Dendritic cell treated with granulocyte-macrophage colony-stimulating factor and Interleukin-4, amounts not matched to agents 40 ng/mL and 50 ng/mL, for 4 days (primary cell): Measurements from ENCODE around the gene KRTAP4-9.

Source experiments
- H3K27ac Mint-ChIP-seq: one replicate; pipeline ENCODE4 v1.8.0; 2022; ENCODE audit warnings: mild to moderate bottlenecking, mixed read lengths
- H3K27me3 Mint-ChIP-seq: one replicate; pipeline ENCODE4 v1.8.0; 2022; ENCODE audit warnings: mild to moderate bottlenecking, mixed read lengths
- H3K36me3 Mint-ChIP-seq: one replicate; pipeline ENCODE4 v1.8.0; 2022; ENCODE audit warnings: low read depth, mixed read lengths
- H3K4me1 Mint-ChIP-seq: one replicate; pipeline ENCODE4 v1.8.0; 2022; ENCODE audit warnings: low read depth, mixed read lengths
- H3K4me3 Mint-ChIP-seq: one replicate; pipeline ENCODE4 v1.8.0; 2022; ENCODE audit warnings: mild to moderate bottlenecking, moderate library complexity, mixed read lengths
- H3K9me3 Mint-ChIP-seq: one replicate; pipeline ENCODE4 v1.8.0; 2022; ENCODE audit warnings: mixed read lengths
- intact Hi-C: fragments of 100-400 bp; cut with micrococcal nuclease; formaldehyde crosslinking; loops from one replicate; pipeline ENCODE4 v1.15.0; 2022

The KRTAP4-9 gene

GRCh38 chr17:41153856-41154255 lies 48.7 kb downstream of the KRTAP4-9 start:
- H3K36me3 Mint-ChIP-seq: no peaks in the 10 kb centered on the region
- H3K4me1 Mint-ChIP-seq: peaks cover 18% of the 10 kb centered on the region
- H3K27ac Mint-ChIP-seq: no peak overlapping the region
- H3K27me3 Mint-ChIP-seq: peaks cover 7% of the 10 kb centered on the region
- no peak overlapping the region for H3K4me3 Mint-ChIP-seq
- no peaks in the 10 kb centered on the region for H3K9me3 Mint-ChIP-seq
- intact Hi-C loops: no loop called here
